Stimulated activated CD4-positive, alpha-beta T cell treated with anti-CD3 and anti-CD28 coated beads, Interleukin-1b, Interleukin-23, amount 100 ng/mL, for 1 hour (primary cell): ENCODE measurements around the gene RPTOR.

Source experiments
- DNase-seq, 2 donors: peaks; one replicate each; pipeline ENCODE4 v3.0.0-alpha.2; 2020; ENCODE audit warnings: low read depth in 2 of 2

Gene RPTOR

DNA sequence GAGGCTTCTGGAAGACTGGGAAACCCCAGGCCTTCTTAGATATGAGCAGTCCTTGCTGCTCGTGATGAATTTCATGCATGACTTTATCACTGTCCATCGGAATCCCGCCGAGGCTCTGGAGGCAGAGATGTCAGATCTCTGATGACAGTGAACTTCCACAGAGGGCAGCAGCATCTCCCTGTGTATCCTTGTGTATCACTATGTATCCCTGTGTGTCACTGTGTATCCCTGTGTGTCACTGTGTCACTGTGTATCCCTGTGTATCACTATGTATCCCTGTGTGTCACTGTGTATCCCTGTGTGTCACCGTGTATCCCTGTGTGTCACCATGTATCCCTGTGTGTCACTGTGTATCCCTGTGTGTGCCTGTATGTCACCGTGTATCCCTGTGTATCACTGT, 286.9 kb downstream of the RPTOR start:
- DNase-seq = no peak

DNA sequence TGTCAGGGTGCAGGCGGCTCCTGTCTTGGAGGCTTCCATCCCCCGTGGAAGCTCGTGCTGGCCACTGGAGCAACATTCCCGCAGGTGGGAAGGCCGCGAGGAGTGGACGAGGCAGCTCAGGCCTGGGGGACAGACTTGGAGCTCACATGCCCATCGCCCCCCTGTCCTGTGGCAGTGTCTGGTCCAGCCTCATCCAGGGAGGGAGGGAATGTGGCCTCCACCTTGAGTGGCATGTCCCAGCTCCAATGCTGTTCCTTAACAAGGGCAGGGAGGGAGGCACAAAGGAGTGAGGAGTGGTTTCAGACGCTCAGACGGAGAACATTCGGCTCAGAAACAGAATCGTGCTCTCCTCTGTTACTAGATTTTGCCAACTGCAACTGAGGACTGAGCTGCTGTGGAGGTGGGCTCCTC, 287.6 kb downstream of the RPTOR start:
- DNase-seq = no peak

DNA sequence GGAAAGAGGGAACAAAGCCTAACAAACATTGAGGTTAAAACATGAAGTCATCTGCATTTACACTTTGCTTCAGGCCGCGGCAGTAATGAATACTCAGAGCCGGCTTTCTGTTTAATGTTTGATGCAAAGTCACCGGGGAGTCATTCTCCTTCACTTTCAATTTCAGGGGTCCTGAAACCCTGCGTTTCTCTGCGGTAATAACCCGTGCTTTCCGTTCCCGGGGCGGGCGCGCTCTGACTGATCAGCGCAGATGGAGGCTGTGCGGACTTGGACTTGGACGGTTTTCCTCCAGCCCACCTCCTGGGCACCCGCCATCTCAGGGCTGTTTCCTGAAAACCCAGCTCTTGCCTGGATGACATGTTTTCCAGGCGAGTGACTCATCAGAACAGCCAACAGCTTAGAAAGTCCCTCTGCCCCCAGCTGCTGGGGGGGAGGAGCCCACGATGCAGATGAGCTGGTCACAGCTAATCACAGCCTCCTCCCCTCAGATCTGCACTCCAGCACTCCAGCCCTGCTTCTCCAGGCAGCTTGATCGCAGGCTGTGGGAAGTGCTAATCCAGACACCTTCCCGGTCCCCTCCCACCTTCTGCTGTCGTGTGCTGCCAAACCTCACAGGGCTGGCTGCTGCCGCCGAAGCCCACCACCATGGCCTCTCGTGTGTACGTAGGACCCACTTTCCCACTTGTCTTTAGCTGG, 288.4 kb downstream of the RPTOR start:
- peak; percentile 42 to 63 for DNase-seq

DNA sequence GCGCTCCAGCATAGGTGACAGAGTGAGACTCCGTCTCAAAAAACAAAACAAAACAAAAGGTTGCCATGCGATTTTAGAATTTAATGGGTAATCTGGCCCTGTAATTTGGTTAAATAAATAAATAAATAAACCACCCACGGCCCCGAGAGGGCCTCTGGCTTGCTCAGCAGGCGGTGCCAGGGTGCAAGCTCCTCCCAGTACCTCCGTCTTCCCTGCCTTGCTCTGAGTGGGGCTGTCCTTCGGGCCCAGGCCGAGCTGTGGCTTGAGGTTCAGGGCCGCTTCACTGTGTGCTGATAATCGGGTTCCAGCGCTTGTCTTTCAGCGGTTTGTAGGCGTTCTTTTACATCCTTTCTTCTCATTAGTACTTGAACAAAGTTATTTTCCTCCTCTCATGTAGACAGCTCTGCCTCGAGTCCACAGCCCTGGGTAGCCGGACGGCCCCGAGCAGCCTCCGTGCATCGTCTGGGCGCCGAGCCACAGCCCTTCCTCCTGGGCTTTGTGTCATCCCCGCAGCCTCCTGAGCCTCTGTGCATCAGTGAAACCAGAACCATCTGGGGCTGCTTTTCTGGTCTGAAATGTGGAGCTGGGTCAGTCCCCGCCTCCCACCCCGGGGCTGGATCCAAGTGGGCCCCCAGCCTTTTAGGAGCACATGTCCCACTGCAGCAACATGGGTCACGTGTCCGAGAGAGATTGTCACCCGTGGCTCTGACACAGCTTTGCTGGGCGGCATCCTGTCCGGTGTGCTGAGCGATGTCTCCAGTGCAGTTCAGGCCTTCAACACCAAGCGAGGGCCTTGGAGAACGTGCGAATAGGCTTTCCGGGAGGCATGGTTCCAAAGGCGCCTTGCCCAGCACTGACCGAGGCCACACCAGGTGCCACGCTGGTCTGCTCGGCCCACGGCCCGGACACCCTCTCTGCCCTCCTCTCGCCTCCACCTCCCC, 289.6 kb downstream of the RPTOR start:
- no peak for DNase-seq

DNA sequence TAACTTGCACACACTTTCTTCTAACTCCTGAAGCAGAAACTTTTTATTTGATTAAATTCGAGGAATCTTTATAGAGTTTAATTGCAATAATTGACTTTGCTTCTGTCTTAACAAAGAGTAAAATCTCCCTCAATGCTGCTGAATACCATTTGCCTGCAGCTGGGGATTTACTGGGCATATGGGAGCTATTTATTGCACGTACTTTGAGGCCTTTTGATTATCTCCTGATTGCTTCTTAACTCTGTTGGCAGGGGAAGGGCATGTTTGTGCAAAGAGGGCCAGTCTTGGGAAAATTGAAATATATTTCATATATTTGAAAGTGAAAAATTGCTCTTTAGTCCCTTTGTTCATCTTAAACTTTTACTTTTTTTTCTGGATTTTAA, 290.2 kb downstream of the RPTOR start:
- no peak for DNase-seq

DNA sequence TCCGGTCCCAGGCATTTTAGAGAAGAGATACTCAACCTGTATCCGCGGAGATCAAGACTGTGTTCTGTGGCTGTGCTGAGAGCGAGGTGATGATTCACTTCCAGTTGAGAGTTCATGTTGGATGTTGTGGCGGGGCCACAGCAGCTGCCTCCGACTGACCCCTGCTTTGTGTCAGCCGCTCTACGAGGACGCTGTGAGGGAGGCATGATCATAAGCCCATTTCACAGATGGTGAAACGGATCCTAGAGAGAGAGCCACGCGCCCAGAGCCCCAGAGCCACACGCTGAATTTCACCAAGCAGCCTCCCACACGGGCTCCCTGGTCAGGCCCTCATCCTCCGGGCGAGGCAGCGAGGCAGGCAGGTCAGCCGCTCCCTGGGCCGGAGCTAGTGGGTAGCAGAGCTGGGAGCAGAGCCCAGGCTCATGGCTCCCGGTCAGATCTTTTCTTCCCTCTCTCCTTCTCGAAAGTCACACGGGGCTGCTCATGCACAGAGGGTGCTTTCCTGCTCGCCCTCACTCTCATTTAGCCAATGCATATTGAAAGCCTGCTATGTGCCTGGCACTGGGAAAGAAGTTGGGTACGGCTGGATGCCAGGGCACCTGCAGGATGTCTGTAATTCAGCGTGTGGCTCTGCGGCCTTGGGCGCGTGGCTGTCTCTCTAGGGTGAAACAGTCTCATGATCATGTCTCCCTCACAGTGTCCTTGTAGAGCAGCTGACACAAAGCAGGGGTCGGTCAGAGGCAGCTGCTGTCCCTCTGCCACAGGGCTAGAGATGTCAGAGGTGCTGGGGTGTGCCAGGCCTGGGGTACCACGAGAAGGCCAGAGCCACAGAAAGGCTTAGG, 291.4 kb downstream of the RPTOR start:
- no peak for DNase-seq

DNA sequence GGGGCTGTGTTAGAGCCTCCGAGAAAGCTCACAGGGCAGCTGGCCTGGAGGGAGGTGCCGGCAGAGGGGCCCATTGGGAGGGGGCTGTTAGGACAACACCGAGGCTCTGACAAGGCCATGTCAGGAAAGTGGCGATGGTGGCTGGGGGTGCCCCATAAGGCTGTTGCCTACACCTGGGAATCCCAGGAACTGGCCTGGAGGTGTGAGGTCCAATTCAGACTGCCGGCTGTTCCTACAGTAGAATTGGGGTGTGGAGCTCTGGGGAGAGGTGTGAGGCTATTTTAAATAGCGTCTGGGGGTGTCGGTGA, 292.0 kb downstream of the RPTOR start:
- DNase-seq = no peak

DNA sequence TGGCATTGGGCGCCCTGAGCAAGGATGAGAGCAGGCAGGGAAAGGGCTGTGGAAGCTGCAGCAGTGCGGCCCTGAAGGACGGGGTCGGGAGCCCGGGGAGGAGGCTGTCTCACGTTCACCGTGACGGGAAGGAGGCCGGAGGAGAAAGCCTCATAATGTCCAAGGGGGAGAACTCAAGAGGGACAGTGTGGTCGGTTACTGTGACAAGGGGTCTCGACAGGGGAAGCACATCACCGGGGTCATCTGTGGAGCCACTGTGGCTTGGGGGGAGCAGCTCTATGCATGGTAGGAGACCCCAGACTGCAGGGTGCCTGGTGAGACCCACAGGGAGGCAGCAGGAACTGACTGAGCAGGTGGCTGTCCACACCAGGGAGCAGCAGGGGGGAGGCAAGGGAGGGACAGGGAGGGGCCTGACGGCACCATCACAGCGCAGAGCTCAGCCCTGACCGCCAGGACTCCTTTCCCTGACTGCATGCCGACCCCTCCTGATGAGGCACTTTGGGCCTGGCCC, 292.4 kb downstream of the RPTOR start:
- DNase-seq = no peak

DNA sequence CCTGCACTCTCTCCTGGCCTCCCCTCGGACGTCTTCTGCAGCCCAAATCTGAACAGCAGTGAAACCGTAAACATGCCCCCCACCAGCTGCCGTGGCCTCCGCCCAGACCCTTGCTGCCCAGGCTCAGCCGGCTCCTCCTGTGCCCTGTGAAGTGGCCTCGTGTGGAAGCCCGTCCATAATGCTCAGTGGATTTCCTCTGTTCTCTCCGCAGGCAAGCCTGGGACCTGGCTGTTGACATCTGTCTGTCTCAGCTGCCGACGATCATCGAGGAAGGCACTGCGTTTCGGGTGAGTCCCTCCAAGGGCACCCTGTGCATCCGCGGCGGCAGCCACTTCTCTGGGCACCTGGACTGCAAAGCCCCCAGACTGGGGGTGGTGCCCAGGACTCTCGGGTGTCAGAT, 293.1 kb downstream of the RPTOR start:
- no peak for DNase-seq

DNA sequence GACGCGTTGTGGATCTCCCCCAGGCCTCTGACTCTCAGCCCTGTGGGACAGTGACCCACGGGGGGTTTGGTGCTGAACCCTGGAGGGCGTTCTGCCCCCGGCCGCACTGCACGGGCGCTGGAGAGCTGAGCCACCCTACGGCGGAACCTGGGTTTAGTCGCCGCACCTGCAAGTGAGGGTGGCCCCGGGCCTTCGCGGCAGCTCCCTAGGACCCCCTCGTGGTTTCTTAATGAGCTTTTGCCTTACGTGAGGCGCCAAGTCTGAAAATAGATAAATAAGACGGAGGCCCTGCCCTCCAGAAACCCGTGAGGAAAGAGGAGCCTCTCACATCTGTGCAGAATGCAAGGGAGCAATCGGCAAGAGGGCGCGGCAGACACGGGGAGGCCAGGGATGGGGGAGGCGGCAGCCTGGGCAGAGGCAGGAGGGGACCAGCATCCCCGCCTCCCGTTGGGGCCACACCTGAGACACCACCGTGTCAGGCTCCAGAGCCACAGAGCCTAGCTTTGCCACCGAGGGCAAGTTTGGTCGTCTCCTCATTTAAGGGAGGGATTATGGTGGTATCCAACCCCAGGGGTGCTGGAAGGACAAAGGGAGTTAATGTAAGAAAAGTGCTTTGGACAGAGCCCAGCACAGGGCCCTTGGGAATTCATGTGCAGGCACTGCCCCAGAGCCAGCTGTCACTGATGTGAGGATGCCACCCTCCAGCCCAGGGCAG, 293.8 kb downstream of the RPTOR start:
- no peak for DNase-seq

DNA sequence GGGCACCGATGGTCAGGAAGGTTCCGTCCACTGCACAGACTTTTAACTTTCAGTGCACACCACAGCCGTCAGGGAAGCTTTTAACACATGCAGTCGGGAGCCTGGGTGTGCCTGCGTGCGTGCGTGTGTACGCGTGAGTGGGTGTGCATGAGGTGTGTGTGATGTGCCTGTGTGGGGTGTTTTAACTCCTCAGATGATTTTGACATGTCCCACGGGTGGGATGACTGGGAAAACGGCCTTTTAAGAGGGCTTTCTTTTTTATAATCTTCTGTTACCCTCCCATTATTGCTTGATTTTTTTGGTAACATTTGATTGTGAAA, 294.3 kb downstream of the RPTOR start:
- DNase-seq = no peak

DNA sequence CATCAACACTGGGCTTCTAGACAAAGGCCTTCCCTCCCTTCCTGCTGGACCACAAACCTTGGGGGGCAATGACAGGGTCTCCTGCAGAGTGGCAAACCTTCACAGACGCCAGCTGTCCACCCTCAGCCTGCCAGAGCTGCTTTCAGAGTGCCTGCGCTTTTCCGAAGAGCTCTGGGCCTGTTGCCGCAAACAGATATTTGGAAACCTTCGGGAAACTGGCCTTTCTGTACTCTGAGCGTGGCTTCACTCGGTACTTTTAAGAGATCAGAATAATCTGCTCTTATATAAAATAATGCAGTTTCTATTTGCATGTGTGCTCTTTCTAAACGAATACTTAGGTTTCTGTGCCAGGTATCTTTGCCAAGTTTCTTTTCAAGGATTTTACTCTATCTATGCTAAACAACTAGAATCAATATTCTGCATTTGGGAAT, 294.9 kb downstream of the RPTOR start:
- no peak for DNase-seq

DNA sequence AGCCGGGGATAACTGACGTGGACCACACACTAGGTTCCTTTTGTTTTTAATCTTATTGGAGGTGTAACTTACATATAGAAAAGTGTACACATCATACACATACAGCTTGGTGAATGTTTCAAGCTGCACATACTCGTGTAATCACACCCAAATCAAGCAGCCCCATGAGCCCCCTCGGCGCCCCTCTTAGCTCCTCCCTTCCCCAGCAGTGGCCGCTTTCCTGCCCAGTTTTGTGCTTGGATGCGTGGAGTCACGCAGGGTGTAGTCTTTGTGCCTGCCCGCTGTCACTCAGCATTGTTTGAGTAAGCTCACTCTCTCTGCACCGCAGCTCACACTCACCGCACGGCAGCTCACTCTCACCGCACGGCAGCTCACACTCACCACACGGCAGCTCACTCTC, 295.3 kb downstream of the RPTOR start:
- no peak for DNase-seq

DNA sequence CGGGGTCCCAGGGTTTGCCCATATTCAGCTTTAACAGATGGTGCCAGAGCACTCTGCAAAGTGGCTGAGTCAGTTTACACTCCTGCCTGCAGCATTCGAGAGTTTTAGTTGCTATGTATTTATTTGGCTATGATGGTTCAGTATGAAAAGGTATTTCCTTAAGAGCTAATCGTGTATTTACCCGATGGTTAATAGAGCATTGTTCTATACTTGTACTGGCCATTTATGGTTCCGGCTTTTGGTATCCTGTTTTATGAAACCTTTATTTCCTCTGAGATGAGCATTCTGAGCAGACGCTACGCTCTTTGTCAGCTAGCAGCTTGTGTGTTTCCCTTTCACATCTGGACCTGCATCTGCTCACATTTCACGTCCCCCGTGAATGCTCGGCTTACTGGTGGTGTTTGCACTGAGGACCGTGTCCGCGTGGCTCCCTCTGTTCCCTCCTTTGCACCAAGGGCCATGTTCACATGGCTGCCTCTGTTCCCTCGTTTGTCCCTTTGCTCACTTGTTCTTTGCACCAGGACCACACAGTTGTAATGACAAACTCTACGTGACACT, 297.9 kb downstream of the RPTOR start:
- no peak for DNase-seq

DNA sequence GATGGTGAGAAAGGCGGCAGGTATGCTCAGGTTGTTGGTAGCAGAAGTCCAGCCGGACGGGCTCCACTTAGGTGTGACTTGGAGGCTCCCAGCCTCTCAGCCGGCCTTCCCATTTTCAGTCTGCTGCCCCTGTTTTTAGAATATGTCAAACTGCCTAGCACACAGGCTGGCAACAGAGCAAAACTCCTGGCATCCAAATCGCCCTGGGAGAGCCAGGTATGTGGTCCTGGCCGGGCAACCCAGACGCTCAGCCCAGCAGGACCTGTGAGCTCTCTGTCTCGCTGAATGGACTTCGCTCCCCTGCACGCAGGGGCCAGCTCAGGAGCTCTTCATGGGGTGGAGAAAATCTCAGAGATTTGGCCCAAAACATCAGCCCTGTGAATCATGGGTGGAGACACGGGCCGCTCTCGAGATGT, 299.1 kb downstream of the RPTOR start:
- no peak for DNase-seq

DNA sequence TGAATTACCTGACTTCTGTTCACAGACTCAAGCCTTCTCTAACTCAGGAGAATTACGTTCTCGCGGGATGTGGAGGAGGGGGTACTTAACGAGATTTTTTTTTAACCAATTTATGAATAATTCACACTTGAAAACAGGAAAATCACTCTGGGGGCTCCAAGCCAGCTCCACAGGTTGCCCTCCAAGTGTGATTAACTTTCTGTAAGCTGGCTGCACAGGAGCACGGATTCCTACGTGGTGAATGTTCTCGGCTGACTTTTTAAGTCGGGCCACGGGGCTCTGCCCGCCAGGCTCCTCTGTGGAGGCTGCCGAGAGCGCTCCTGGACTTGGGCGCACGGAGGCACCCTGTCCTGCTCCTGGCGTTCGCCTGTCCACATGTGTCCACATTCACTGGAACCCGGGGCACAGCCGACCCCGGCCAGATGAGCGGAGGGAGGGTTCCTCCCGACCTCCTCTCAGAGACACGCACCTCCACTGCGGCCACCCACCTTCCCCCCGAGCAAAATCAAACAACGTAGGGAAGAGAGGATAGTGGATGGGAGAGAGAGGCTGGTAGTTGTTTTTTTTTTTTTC, 299.9 kb downstream of the RPTOR start:
- DNase-seq = no peak

DNA sequence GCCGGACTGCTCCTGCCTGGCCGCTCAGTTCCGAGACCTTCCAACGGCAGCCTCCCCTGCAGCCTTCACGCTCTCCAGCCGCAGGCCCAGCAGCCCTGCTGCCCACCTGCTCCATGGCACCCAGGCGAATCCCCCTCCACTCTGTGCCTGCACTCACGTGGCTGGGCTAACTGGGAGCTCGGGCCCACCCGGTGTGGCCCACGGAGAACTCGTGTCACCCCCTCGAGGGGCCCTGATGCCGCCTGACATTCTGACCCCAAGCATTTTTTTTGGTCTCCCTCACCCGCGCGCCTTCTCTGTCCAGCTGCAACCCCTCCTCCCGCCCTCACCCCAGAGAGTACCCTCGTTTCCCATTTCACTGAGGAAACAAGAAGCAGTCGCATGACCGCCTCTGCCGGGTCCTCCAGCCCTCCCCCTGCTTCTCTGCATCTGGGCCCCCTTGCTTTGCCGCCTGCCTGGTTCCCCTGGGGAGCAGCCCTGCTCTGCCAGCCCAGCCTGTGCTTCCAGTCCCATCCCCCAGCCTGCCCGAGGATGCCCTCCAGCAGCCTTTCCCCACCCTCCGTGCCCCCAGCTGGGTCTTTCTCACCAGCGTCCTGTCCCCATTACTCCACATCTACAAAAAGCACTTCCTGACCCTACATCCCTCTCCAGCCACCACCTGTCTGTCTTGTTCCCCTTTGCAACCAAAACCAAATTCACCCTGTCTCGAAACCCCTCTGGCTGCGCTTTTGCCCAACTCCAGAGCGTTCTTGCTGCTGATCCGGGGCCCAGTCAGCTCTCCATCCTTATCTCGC, 300.6 kb downstream of the RPTOR start:
- no peak for DNase-seq

DNA sequence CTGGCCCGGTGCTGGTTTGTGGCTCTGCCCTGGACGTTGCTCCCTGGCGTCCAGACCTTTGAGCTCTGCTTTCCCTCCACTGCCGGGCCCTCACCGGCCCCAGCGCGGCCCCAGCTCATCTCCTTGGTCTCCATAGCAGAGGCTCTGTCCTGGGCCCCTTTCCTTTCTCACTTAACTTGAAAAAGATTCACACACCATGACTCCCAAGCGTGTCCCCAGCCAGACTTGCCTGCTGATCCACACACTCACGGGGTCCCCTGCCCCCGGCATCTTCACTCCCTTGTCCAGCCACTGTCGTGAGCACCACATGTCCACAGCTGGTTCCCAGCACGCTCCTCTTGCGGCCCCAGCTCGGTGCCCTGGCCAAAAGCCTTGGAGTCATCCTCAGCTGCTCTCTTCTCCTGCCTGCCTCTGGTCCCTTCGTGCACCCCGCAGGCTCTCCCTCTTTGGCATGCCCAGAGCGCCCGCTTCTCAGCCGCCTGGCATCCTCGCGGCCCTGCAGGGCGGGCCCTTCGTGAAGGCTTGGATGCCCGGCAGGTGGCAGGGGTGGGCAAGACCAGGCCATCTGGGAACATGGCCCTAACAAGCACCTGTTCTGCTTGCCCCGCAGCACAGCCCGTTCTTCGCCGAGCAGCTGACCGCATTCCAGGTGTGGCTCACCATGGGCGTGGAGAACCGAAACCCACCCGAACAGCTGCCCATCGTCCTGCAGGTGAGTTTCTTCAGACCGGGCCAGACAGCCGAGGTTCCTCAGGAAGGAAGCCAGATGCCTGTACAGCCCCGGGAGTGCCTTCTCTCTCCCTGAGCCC, 301.4 kb downstream of the RPTOR start:
- no peak for DNase-seq

DNA sequence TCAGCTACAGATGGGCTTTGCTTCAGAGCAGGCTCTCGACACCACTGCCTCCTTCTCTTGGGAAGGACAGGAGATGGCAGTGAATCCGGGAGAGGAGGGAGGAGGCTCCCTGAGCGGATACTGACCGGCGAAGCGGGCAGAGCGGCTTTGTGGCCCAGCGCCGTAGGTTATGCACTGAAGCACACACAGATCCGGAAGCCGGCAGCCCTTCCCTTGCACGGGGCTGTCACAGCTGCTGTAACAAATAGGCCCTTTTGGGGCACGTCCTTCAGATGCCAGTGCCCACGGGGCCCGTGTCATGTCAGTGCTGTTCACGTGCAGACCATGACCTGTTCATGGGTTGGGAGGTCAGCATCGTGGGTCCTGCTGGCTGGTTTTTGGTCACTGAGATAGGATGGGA, 302.3 kb downstream of the RPTOR start:
- DNase-seq = no peak
